ENCODE results near the gene ANKS6. TPM values are rescaled to one million over a fixed set of nuclear protein-coding genes. Genes with fewer than 3 reads are reported as not detected.

ANKS6 gene
- total and polyA plus RNA-seq, 10 of the 15 experiments (the other 5 are each of a cell fraction or from before 2014, with no cell fraction given), result 2.0 to 16.2 (median 6.1) TPM

- no peak overlapping the region for H3K9ac ChIP-seq (ENCODE audit: control insufficient read depth, insufficient read depth, low read length)
- no peak overlapping the region for H2AFZ ChIP-seq (ENCODE audit: control insufficient read depth, low read depth, low read length)
- CTCF ChIA-PET, result interaction anchor here (2.0 kb wide), 1 partner anchor 30 kb away, joined by 4 read pairs; no protein-coding TSS in a partner anchor
- H3K27ac ChIP-seq (ENCODE audit: control insufficient read depth, insufficient read depth), result no peak overlapping the region
- TF ChIP-seq ZBTB33 (IDR thresholded peaks at IDR 0.05) (no peak), POU2F2 (IDR thresholded peaks at IDR 0.05; ENCODE audit: borderline replicate concordance, low read depth, low read length) (no peak)
- H3K27me3 ChIP-seq (replicated peaks in 1 of 2; ENCODE audit: control insufficient read depth in 2 of 2, insufficient read depth in 2 of 2, low read length in 1 of 2), result peaks cover 2 to 3% of the 10 kb centered on the region in 2 experiments
- POLR2A ChIA-PET, result no interaction called here
- no peak overlapping the region for H3K4me2 ChIP-seq (ENCODE audit: control insufficient read depth, insufficient read depth)
- no peaks in the 10 kb centered on the region for H3K9me3 ChIP-seq (replicated peaks; ENCODE audit: control insufficient read depth, insufficient read depth, low read length)
- no peak overlapping the region for H3K4me3 ChIP-seq
- 54% methylated on average over 8 of the region's 8 CpGs for WGBS (ENCODE audit: insufficient coverage, insufficient replicate concordance, low lambda C conversion rate, missing lambda C conversion rate)
- H4K20me1 ChIP-seq (ENCODE audit: control insufficient read depth, insufficient read depth), result no peaks in the 10 kb centered on the region
- DNase-seq (ENCODE audit: low read depth, low spot score) (no peak), FAIRE-seq (no peak), ATAC-seq (no peak)
- RAD21 ChIA-PET (ENCODE audit: unreplicated experiment), result no interaction called here
- no TSS peak for BruUV-seq (replicated peaks)
- H3K79me2 ChIP-seq (ENCODE audit: control insufficient read depth, insufficient read depth, low read length), result no peaks in the 10 kb centered on the region
- SMC1A ChIA-PET (ENCODE audit: uncharacterized antibody, unreplicated experiment), result interaction anchor here (1.1 kb wide), 1 partner anchor 7 kb away, joined by 3 read pairs; no protein-coding TSS in a partner anchor
- intact Hi-C loops (cut with micrococcal nuclease; ENCODE audit: unreplicated experiment), result no loop called here
- no peaks in the 10 kb centered on the region for H3K36me3 ChIP-seq (ENCODE audit: control insufficient read depth in 2 of 2, insufficient read depth in 2 of 2, low read length in 1 of 2)
- H3K4me1 ChIP-seq (ENCODE audit: control insufficient read depth, insufficient read depth, low read length), result 0 out of 2 replicates have a peak, but pooled peaks cover 4% of the 10 kb centered on the region
- in situ Hi-C loops (cut with MboI), result no loop called here
Measured at GRCh38 chr9:98805506-98806272, 9.3 kb upstream of the ANKS6 start.

GRCh38 chr9:98804083-98804482 lies 7.7 kb upstream of the ANKS6 start:
- ChIA-PET RAD21 (ENCODE audit: unreplicated experiment) (no interaction called here), CTCF (no interaction called here), SMC1A (ENCODE audit: uncharacterized antibody, unreplicated experiment) (interaction anchor here (1.1 kb wide), 1 partner anchor 11 kb away, joined by 3 read pairs; no protein-coding TSS in a partner anchor), POLR2A (no interaction called here)
- peaks cover 2 to 3% of the 10 kb centered on the region in 2 experiments for H3K27me3 ChIP-seq (replicated peaks in 1 of 2; ENCODE audit: control insufficient read depth in 2 of 2, insufficient read depth in 2 of 2, low read length in 1 of 2)
- H3K36me3 ChIP-seq (ENCODE audit: control insufficient read depth in 2 of 2, insufficient read depth in 2 of 2, low read length in 1 of 2), result no peaks in the 10 kb centered on the region
- H3K9me3 ChIP-seq (replicated peaks; ENCODE audit: control insufficient read depth, insufficient read depth, low read length), result no peaks in the 10 kb centered on the region; the same call in 2 of the 3 replicates
- WGBS (ENCODE audit: insufficient coverage, insufficient replicate concordance, low lambda C conversion rate, missing lambda C conversion rate), result 34% methylated on average over 2 of the region's 2 CpGs
- DNase-seq (ENCODE audit: low read depth, low spot score), result no peak
- in situ Hi-C loops (cut with MboI), result no loop called here
- H2AFZ ChIP-seq (ENCODE audit: control insufficient read depth, low read depth, low read length), result no peak overlapping the region
- H3K4me2 ChIP-seq (ENCODE audit: control insufficient read depth, insufficient read depth), result no peak overlapping the region
- no peak for FAIRE-seq
- intact Hi-C loops (cut with micrococcal nuclease; ENCODE audit: unreplicated experiment), result no loop called here
- H3K79me2 ChIP-seq (ENCODE audit: control insufficient read depth, insufficient read depth, low read length), result no peaks in the 10 kb centered on the region
- BruUV-seq (replicated peaks), result no TSS peak
- no peak for ATAC-seq
- H3K4me3 ChIP-seq, result no peak overlapping the region
- H3K4me1 ChIP-seq (ENCODE audit: control insufficient read depth, insufficient read depth, low read length), result 0 out of 2 replicates have a peak, but pooled peaks cover 4% of the 10 kb centered on the region
- no peak overlapping the region for H3K27ac ChIP-seq (ENCODE audit: control insufficient read depth, insufficient read depth)
- no peak overlapping the region for H3K9ac ChIP-seq (ENCODE audit: control insufficient read depth, insufficient read depth, low read length)
- H4K20me1 ChIP-seq (ENCODE audit: control insufficient read depth, insufficient read depth), result no peaks in the 10 kb centered on the region
- TF ChIP-seq SMAD1 (IDR thresholded peaks at IDR 0.05; ENCODE audit: low read depth, partially characterized antibody) (no peak), SUZ12 (IDR thresholded peaks at IDR 0.05; ENCODE audit: unreplicated experiment) (no peak), KLF5 (IDR thresholded peaks at IDR 0.05; ENCODE audit: partially characterized antibody) (no peak), REST (IDR thresholded peaks at IDR 0.05; ENCODE audit: low read depth, low read length) (no peak), MTA2 (IDR thresholded peaks at IDR 0.05; ENCODE audit: low read depth) (no peak), BCL3 (IDR thresholded peaks at IDR 0.05; ENCODE audit: borderline replicate concordance, insufficient read depth, low read depth, low read length, poor library complexity, severe bottlenecking) (no peak), SMAD5 (IDR thresholded peaks at IDR 0.05; ENCODE audit: low read depth) (no peak)
